Astrocyte (in vitro differentiated cells and primary cell): ENCODE measurements around the gene IQCK. TPM values are rescaled to one million over a fixed set of nuclear protein-coding genes. Genes with fewer than 3 reads are reported as not detected.

ENCODE experiments used
- DNase-seq: peaks from one replicate; pipeline ENCODE4 v3.0.0-alpha.2; 2010; ENCODE audit warnings: low read depth
- FAIRE-seq: peaks from 2 replicates; lab custom pipeline; 2011; peaks lifted over from hg19 to GRCh38; lab: Jason Lieb, UNC
- H2AFZ ChIP-seq: 2 replicates; pipeline ENCODE4 v1.6.0; 2012; ENCODE audit warnings: low read depth, low read length, inconsistent platforms
- H3K27ac ChIP-seq: 2 replicates; pipeline ENCODE4 v1.5.1; 2011; ENCODE audit warnings: low read depth, low read length, inconsistent platforms
- H3K27me3 ChIP-seq: 2 replicates; pipeline ENCODE4 v1.6.0; 2011; ENCODE audit warnings: low read length, inconsistent platforms; ENCODE audit not compliant: insufficient read depth
- H3K36me3 ChIP-seq: 2 replicates; pipeline ENCODE4 v1.5.1; 2011; ENCODE audit warnings: low read length, inconsistent platforms; ENCODE audit not compliant: insufficient read depth
- H3K4me1 ChIP-seq: 2 replicates; pipeline ENCODE4 v1.5.1; 2011; ENCODE audit warnings: low read length, inconsistent platforms; ENCODE audit not compliant: insufficient read depth
- H3K4me2 ChIP-seq: 2 replicates; pipeline ENCODE4 v1.6.0; 2012; ENCODE audit warnings: low read length, inconsistent platforms
- H3K4me3 ChIP-seq: 2 replicates; pipeline ENCODE4 v1.5.1; 2011; ENCODE audit warnings: low read depth, mild to moderate bottlenecking, low read length, inconsistent platforms; ENCODE audit not compliant: insufficient read depth
- H3K79me2 ChIP-seq: 2 replicates; pipeline ENCODE4 v1.6.0; 2012; ENCODE audit warnings: mild to moderate bottlenecking, low read length, inconsistent platforms; ENCODE audit not compliant: insufficient read depth
- H3K9ac ChIP-seq: 2 replicates; pipeline ENCODE4 v1.6.0; 2012; ENCODE audit warnings: mild to moderate bottlenecking, low read length, inconsistent platforms
- H3K9me3 ChIP-seq: 2 replicates; pipeline ENCODE4 v1.5.1; 2012; ENCODE audit warnings: low read depth, mild to moderate bottlenecking, low read length, inconsistent platforms; ENCODE audit not compliant: insufficient read depth
- H4K20me1 ChIP-seq: 2 replicates; pipeline ENCODE4 v1.6.0; 2012; ENCODE audit warnings: low read length, inconsistent platforms; ENCODE audit not compliant: insufficient read depth
- H3K27ac Mint-ChIP-seq: one replicate; pipeline ENCODE4 v1.8.0; 2021; ENCODE audit warnings: mild to moderate bottlenecking, mixed read lengths; ENCODE audit not compliant: unreplicated experiment
- H3K27me3 Mint-ChIP-seq: one replicate; pipeline ENCODE4 v1.8.0; 2021; ENCODE audit warnings: low read depth, mixed read lengths; ENCODE audit not compliant: unreplicated experiment
- H3K36me3 Mint-ChIP-seq: one replicate; pipeline ENCODE4 v1.8.0; 2021; ENCODE audit warnings: low read depth, mixed read lengths; ENCODE audit not compliant: unreplicated experiment
- H3K4me1 Mint-ChIP-seq: one replicate; pipeline ENCODE4 v1.8.0; 2021; ENCODE audit warnings: low read depth, mixed read lengths; ENCODE audit not compliant: unreplicated experiment
- H3K4me3 Mint-ChIP-seq: one replicate; pipeline ENCODE4 v1.8.0; 2021; ENCODE audit warnings: mild to moderate bottlenecking, moderate library complexity, mixed read lengths; ENCODE audit not compliant: unreplicated experiment
- H3K9me3 Mint-ChIP-seq: one replicate; pipeline ENCODE4 v1.8.0; 2021; ENCODE audit warnings: mild to moderate bottlenecking, mixed read lengths; ENCODE audit not compliant: unreplicated experiment
- EZH2 ChIP-seq: IDR thresholded peaks from 2 replicates; pipeline ENCODE4 v1.6.1; 2012; ENCODE audit warnings: mild to moderate bottlenecking, low read length, inconsistent platforms; ENCODE audit not compliant: insufficient read depth
- total RNA-seq: library from RNA; stranded (reverse); gene quantifications from 2 replicates; pipeline ENCODE4 v1.2.1, GENCODE V29; 2021
- TF ChIP-seq, protein P1 (sequence below): IDR thresholded peaks from 2 replicates; pipeline ENCODE4 v1.5.1; 2011; ENCODE audit warnings: low read depth, mild to moderate bottlenecking, inconsistent platforms, low read length, moderate library complexity; ENCODE audit not compliant: insufficient read depth

The IQCK gene
- total RNA-seq, 1 donor from 2014 or later, result 5.9 TPM

DNA sequence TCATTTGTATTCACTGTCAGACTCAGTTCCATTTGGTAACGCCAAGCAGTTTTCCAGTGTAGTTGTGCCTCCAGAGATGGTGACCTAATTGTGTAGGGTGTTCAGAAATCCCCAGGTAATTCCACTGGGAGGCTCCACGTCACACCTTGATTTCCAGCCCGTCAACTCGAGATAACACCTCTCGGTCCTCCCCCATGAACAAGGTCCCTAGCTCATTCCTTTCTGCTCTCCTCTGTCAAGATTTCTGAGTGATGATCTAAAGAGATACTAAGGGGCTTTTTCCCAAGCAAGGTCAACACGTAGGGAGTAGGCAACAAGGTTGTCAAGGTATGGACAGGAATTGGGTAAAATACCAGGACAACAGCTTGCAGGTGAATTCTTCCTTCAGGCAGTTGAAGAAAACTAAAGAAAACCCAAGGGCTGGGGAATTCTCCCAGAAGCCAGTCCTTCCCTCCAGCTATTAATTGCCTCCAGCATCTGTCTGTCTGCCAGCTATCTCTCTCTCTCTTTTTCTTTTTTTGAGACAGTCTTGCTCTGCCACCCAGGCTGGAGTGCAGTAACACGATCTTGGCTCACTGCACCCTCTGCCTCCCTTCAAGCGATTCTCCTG, 135.2 kb downstream of the IQCK start:
- Mint-ChIP-seq H3K27me3 (no peaks in the 10 kb centered on the region), H3K27ac (no peak overlapping the region), H3K9me3 (no peaks in the 10 kb centered on the region), H3K4me1 (peaks cover 7% of the 10 kb centered on the region), H3K4me3 (no peak overlapping the region), H3K36me3 (peaks cover 6% of the 10 kb centered on the region)
- Histone ChIP-seq H3K9me3 (no peaks in the 10 kb centered on the region), H3K27me3 (no peaks in the 10 kb centered on the region), H3K79me2 (no peaks in the 10 kb centered on the region), H4K20me1 (no peaks in the 10 kb centered on the region), H2AFZ (no peak overlapping the region), H3K4me2 (no peak overlapping the region), H3K27ac (no peak overlapping the region), H3K9ac (no peak overlapping the region), H3K4me3 (no peak overlapping the region), H3K36me3 (no peaks in the 10 kb centered on the region), H3K4me1 (peaks cover 3% of the 10 kb centered on the region)
- DNase-seq, result no peak
- FAIRE-seq, result no peak
- TF ChIP-seq EZH2, result no peak
- TF ChIP-seq, protein P1, sequence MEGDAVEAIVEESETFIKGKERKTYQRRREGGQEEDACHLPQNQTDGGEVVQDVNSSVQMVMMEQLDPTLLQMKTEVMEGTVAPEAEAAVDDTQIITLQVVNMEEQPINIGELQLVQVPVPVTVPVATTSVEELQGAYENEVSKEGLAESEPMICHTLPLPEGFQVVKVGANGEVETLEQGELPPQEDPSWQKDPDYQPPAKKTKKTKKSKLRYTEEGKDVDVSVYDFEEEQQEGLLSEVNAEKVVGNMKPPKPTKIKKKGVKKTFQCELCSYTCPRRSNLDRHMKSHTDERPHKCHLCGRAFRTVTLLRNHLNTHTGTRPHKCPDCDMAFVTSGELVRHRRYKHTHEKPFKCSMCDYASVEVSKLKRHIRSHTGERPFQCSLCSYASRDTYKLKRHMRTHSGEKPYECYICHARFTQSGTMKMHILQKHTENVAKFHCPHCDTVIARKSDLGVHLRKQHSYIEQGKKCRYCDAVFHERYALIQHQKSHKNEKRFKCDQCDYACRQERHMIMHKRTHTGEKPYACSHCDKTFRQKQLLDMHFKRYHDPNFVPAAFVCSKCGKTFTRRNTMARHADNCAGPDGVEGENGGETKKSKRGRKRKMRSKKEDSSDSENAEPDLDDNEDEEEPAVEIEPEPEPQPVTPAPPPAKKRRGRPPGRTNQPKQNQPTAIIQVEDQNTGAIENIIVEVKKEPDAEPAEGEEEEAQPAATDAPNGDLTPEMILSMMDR, result no peak

DNA sequence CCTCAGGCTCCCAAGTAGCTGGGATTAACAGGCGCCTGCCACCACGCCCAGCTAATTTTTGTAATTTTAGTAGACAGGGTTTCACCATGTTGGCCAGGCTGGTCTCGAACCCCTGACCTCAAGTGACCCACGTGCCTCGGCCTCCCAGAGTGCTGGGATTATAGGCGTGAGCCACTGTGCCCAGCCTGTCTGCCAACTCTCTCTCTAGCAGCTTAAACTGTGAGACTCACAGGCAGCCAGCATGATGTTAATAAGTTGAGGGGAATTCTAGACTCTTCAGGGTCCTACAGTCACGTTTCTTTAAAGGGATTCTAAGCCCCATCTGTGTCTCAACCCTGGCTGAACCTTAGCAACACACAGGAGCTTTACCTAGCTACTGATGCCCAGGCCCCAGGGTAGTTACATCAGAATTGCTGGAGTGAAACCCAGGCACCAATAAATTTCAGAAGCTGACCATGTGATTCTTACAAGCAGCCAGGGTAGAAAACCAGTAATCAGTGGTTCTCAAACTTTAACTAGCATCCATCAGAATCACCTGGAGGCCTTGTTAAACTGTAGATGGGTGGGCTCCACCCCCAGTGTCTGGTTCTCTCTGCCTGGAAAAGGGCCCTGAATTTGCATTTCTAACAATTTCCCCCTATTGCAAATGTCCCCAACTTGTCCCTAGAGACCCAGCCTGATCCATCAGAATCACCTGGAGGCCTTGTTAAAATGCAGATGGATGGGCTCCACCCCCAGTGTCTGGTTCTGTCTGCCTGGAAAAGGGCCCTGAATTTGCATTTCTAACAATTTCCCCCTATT, 135.9 kb downstream of the IQCK start:
- H3K4me1 ChIP-seq, result peaks cover 5% of the 10 kb centered on the region
- FAIRE-seq (no peak), DNase-seq (no peak)
- TF ChIP-seq, protein P1, result no peak
- no peak for TF ChIP-seq EZH2
- H2AFZ ChIP-seq, result no peak overlapping the region
- no peak overlapping the region for H3K4me3 Mint-ChIP-seq
- H3K36me3 Mint-ChIP-seq, result peaks cover 6% of the 10 kb centered on the region
- no peaks in the 10 kb centered on the region for H3K27me3 Mint-ChIP-seq
- H4K20me1 ChIP-seq, result no peaks in the 10 kb centered on the region
- no peaks in the 10 kb centered on the region for H3K79me2 ChIP-seq
- no peak overlapping the region for H3K4me3 ChIP-seq
- H3K4me2 ChIP-seq, result no peak overlapping the region
- H3K27me3 ChIP-seq, result no peaks in the 10 kb centered on the region
- H3K36me3 ChIP-seq, result no peaks in the 10 kb centered on the region
- H3K9me3 Mint-ChIP-seq, result no peaks in the 10 kb centered on the region
- no peak overlapping the region for H3K27ac Mint-ChIP-seq
- no peak overlapping the region for H3K27ac ChIP-seq
- no peaks in the 10 kb centered on the region for H3K9me3 ChIP-seq
- peaks cover 10% of the 10 kb centered on the region for H3K4me1 Mint-ChIP-seq
- no peak overlapping the region for H3K9ac ChIP-seq

DNA sequence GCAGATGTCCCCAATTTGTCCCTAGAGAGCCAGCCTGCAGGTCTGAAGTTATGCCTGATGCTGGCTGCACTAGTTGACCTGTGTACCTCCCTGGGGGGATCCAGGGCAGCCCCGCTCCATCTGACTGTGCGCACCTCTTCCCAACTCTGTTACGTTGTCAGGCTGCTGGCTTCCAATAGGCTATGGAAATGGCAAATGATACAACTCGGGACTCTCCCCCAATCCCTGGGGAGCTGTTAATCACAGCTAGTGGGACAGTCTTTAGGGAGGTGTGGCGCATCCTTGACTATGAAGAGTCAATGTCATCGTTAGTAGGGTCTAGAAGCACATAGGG, 136.4 kb downstream of the IQCK start:
- Histone ChIP-seq H3K27me3 (no peaks in the 10 kb centered on the region), H2AFZ (no peak overlapping the region), H3K27ac (no peak overlapping the region), H3K4me2 (no peak overlapping the region), H3K4me3 (no peak overlapping the region), H3K9ac (no peak overlapping the region), H3K36me3 (no peaks in the 10 kb centered on the region), H3K79me2 (no peaks in the 10 kb centered on the region), H3K4me1 (peaks cover 8% of the 10 kb centered on the region), H4K20me1 (no peaks in the 10 kb centered on the region), H3K9me3 (no peaks in the 10 kb centered on the region)
- H3K9me3 Mint-ChIP-seq, result no peaks in the 10 kb centered on the region
- H3K36me3 Mint-ChIP-seq, result peaks cover 6% of the 10 kb centered on the region
- FAIRE-seq (no peak), DNase-seq (no peak)
- TF ChIP-seq, protein P1, result no peak
- no peak for TF ChIP-seq EZH2
- peaks cover 10% of the 10 kb centered on the region for H3K4me1 Mint-ChIP-seq
- H3K27ac Mint-ChIP-seq, result no peak overlapping the region
- H3K27me3 Mint-ChIP-seq, result no peaks in the 10 kb centered on the region
- H3K4me3 Mint-ChIP-seq, result no peak overlapping the region
